Stimulated activated CD4-positive, alpha-beta T cell treated with anti-CD3 and anti-CD28 coated beads, Interleukin-1b, Interleukin-23, amount 100 ng/mL, for 4 hours (primary cell): ENCODE data around the gene RARRES1.

Experiments
- DNase-seq, 2 donors: peaks; one replicate each; pipeline ENCODE4 v3.0.0-alpha.2; 2020; ENCODE audit warnings: low read depth in 2 of 2

The RARRES1 gene

GRCh38 chr3:158735296-158736033 is 3.2 kb upstream of the RARRES1 start:
- no peak for DNase-seq

DNA sequence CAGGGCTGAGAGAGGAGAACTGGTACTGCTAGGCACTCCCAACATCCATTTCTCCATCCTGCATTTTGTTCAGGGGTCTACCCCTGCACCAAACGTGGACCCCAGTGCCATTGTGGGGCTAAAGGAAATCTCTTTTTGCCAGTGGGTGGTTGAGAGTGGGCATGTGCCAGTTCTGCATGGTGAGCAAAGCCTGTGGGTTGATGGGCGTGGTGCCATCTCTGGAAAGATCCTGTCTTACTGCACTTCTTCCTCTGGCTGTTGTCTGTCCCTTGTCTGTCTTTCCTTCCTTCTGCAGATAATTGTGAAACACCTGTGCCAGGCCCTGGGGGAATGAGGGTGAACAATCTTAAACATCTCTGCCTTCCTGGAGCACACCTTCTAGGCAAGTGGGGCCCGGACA is 1.4 kb upstream of the RARRES1 start:
- DNase-seq = no peak

GRCh38 chr3:158732856-158733200 is 571 bp upstream of the RARRES1 start:
- no peak for DNase-seq

- DNase-seq = no peak
Observed at GRCh38 chr3:158731486-158731885, 771 bp downstream of the RARRES1 start.

DNA sequence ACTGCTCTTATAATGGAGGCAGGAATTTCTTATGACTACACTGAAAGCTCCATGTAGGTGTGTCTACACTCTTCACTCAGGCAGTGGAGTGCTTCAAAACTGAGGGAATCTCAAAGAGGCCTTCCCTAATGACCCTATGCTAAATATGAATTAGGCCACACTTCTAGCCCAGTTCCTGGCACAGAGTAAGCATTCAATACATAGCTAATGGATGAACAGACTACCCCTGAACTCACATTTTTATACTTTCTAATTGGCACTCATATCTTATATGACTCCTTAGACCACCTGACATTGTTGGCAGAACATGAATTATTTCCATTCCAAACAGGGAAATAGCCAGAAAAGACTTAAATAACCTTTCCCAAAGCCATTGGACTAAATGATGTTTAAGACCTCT is 3.4 kb downstream of the RARRES1 start:
- DNase-seq = no peak

DNA sequence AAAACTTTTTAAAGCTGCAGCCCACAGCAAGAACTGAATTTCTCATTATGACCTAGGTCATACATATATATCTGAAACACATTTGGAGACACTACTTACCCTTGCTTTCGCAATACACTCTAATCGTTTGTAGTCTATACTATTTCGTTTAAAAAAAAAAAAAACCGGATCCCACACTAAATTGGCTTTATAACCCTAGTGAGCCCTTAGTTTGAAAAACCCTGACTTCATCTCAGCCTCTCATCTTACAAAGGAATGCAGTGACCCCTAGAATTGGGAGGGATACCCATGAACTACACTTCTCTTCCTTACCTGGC is 4.2 kb downstream of the RARRES1 start:
- DNase-seq = no peak

- peak in 1 of 2 donors; percentile 32 for DNase-seq
Observed at GRCh38 chr3:158727206-158728060, 4.8 kb downstream of the RARRES1 start.

DNA sequence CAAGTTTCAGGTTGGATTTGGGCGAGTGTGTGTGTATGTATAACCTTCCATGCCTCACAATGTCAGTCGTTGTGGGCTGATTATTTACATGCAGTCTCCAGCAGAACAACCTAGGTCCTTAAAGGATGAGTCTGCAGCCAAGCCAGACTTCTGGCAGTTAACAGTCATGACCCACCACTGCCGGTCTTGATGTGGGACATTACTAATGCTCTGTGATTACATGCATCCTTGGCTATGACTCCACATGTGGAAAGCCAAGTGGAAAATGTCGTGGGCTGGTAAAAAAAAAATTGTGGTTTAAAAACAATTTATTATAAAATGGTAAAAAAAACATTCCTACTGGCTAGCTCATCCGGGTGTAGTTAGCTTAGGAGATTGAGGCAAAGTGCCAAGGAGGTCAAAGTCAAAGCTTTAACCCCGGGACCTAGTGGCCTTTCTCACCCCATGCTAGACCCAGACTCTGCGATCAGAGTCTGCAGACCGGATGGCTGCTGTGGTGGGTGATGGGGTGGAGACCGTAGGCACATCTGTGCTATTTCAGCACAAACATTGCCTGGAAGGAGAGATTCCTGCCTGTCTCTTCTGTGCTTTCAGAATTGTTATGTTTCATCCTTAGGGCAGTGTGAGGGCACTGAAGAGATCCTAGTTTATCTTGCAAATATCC is 6.8 kb downstream of the RARRES1 start:
- DNase-seq = no peak

DNA sequence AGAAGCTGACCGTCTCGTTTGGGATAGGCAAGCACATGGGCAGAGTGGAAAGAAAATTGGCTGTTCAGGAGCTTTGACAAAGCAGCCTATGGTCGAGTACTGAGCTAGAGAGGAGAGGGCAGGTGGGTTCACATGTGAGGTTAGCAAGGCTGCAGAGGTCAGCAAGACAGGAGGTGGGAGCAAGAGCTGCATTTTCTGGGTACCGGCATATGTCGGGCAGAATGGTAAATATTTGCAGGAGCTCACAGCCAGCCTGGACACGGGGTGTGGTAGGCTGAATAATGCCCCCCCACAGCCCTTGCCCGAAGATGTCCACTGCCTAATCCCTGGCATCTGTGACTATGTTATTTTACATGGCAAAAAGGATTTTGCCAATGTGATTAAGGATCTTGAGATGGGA is 8.3 kb downstream of the RARRES1 start:
- DNase-seq = no peak

DNA sequence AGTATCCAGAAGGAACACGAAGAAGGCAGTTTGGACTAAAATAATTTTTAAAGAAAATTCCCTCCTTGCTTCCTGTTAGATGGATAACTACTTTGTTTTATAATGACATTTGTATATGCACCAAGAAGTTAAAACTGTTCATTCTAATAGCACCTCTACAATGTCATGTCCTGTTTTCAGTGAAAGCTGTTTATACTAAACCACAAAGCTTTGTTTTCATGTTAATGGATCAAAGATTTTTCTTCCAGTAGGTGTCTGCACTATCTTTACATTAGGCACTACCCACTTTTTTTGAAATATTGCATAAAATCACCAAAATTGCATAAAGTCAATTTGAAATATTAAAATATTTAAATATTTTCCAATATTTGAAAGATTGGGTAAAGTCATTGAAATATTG is 10.1 kb downstream of the RARRES1 start:
- no peak for DNase-seq

DNA sequence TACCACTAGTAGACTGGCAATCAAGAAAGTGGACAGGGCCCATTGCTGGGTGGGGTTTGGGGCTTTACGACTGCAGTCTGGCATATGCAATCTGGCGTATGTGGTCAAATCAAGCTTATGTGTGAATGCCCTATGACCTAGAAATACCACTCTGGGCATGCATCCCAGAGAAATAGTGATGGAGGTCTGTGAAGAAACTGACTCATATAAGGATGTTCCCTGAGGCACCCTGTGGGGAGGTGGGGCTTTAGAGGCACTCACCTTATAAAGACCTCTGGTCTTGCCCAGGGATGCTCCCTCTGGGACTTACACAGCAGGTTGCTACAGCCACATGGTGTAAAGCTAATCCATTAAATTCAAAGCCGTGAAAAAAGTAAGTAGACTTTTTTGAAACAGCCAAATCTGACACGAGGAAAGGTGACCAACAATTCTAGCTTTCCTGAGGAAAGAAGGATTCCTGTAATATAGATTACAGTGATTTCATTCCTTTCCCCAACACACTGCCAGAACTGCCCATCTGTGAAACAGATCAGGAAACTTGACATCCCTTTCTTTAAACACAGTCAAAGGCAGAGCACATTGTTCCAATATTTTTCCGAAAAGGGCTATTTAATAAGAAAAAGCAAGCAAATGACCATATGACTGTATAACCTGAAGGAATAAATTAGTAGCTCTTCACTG is 13.6 kb downstream of the RARRES1 start:
- DNase-seq = no peak

DNA sequence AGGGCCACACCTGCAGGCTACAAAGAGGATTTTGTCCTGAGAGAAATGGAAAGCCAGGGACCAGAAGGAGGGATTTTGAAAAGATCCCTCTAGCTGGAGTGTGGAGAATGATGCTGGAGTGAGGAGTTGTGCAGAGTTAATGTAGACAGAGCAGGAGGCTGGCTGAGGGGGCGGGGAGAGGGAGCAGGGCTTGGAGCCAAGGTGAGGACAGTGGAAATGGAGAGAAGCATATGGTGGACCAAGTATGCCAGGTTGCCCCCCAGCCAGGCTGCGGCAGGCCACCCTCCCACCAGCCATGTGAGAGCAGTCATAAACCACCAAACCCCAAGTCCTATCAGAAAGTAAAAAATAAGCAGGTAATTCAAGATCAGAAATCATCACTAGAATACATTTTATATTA is 14.7 kb downstream of the RARRES1 start:
- no peak for DNase-seq

- DNase-seq = no peak
Observed at GRCh38 chr3:158713094-158713499, 19.2 kb downstream of the RARRES1 start.

DNA sequence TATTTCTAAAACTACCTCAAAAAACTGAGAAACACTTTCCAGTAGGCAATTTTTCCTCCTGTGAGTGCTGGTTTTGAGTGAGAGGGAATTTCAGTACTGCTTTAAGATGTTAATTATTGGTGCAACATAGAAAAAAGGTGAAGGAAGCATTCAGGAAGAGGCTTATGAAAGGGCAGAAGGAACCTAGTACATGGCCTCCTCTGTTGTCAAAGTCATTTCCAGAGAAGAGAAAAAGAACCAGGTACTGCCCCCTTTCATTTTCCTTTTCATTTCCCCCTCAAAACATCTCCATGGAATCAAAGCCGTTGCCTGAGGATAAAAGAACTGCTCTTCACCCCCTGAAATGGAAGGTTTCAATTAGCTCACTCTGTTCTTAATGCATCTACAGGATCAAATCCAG is 19.8 kb downstream of the RARRES1 start:
- DNase-seq = no peak

GRCh38 chr3:158711886-158712285 is 20.4 kb downstream of the RARRES1 start:
- DNase-seq = no peak

GRCh38 chr3:158710601-158711000 is 21.7 kb downstream of the RARRES1 start:
- no peak for DNase-seq

DNA sequence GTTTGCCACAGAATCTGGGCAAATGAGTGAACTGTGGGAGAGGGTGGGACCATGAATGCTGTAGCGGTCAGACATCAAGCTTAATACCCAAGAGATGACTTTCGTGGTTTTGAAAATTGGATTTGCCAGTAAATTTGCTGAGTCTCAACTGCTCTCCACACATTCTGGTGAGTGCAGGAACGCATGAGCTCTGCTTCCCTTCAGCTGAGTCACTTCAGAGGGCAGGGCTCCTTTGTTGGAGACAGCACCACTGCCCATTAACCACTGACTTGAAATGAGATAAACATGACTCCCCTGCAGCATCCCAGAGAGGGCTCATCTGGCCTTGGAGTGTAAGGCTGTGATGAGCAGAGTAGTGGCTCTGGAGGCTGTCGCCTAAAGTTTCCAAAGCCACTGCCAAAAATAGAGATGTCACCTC is 22.6 kb downstream of the RARRES1 start:
- DNase-seq = no peak

DNA sequence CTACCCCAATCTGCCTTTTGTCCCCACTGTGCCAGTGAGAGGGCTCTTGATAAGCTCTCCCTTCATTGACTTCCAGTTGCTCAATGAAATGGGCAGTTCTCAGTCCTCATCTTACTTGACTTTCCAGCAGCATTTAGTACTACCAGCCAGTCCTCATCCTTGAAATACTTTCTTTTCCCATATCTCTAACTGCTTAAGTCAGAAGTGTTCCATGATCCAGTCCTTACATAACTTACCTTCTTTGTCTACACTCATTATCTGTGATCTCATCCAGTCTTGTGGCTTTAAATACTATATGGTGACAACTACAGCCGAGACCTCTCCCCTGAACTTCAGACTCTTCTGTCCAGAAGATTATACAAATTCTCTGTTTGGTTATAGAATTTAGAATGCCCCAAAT is 28.7 kb downstream of the RARRES1 start:
- DNase-seq = no peak

DNA sequence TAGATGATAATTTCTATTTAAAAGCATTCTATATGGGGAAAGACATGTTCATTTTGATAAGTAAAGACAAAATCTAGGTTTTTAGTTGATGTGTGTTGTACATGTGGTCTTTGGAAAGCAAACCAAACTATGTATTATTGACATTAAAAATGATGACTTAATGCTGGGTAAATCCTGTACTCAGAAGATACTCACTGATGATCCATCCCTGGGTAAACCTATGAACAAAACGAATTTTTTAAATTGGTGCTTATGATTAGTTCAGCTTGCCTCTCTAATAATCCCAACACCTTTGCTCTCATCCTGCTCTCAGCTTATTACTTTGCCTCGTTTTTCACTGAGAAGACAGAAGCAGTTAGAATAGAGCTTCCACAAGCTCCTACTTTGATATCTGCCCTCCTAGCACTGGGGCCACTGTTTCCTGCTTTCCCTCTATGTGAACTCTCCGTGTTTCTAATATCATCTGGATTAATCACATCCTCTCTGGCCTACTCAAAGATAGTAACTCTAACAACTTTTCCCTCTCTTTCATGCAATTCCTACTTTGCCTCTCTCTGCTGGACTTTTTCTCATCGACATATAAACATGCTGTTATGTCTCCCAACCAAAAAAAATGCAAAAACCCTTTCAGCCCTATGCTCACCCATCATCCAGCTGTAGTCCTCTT is 29.3 kb downstream of the RARRES1 start:
- DNase-seq = no peak

DNA sequence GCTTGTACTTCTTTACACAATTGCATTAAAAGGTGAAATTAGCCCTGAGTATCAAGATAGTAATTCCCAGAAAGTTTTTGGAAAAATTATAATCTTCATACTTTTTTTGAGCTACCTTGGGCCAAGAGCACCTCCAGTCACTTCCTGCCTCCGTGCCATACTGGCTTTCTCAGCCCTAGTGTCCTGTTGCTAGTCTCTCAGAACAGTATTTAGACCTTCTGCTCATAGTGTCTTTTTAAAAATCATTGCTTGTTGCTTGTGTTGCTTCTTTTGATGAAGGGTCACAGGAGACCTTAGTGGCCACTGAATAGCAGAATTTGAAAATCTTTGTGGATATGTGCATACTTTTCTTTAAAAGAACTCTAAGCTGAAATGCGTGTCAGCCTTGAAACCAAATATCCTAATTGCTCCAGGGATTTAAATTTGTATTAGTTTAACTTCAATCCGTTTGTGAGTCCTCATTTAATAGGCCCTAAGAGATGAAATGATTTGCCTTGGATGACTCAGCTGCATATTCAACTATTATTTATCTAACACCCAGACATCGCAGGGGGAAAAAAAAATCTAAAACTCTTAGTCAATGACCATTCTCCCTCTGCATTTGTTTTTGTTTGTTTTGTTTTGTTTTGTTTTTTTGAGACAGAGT is 30.7 kb downstream of the RARRES1 start:
- DNase-seq = no peak

DNA sequence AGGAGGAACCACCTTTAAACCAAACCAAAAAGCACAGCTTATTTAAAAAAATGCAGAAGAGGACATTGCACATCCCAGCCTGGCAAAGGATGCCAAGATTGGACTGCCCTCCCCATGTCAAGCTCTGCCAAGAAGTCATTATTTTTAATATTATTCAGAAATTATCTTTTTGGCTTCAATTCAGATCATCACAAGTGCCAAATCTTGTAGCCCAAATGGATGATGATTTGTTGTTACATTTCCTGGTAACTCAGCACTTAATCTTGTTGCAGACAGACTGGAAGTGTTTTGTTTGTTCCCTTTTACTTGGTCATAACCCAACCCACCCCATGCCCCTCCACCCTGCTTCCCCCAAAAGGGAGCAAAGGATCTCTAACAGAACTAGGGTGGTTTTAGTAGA is 31.7 kb downstream of the RARRES1 start:
- no peak for DNase-seq
